IPS-15b (cell line): Measurements from ENCODE around the gene XRCC6.
"Not testable (repeated sequence)": the region's sequence is repeated elsewhere in the genome, so short reads cannot be mapped to it uniquely, and the experiment has no call there.

Experiments used
- H3K27me3 ChIP-seq: one replicate; pipeline ENCODE4 v1.6.1; 2013; ENCODE audit warnings: low read length; ENCODE audit not compliant: control insufficient read depth, insufficient read depth
- H3K36me3 ChIP-seq: one replicate; pipeline ENCODE4 v1.6.1; 2013; ENCODE audit warnings: low read length; ENCODE audit not compliant: control insufficient read depth, insufficient read depth
- H3K4me1 ChIP-seq: one replicate; pipeline ENCODE4 v1.6.1; 2013; ENCODE audit warnings: mild to moderate bottlenecking, low read length; ENCODE audit not compliant: control insufficient read depth, insufficient read depth
- H3K4me3 ChIP-seq: one replicate; pipeline ENCODE4 v1.5.1; 2013; ENCODE audit warnings: low read depth, low read length
- H3K9ac ChIP-seq: one replicate; pipeline ENCODE4 v1.6.1; 2013; ENCODE audit warnings: low read depth, mild to moderate bottlenecking, low read length
- H3K9me3 ChIP-seq: one replicate; pipeline ENCODE4 v1.6.1; 2013; ENCODE audit warnings: mild to moderate bottlenecking, low read length; ENCODE audit not compliant: control insufficient read depth, insufficient read depth

The XRCC6 gene

DNA sequence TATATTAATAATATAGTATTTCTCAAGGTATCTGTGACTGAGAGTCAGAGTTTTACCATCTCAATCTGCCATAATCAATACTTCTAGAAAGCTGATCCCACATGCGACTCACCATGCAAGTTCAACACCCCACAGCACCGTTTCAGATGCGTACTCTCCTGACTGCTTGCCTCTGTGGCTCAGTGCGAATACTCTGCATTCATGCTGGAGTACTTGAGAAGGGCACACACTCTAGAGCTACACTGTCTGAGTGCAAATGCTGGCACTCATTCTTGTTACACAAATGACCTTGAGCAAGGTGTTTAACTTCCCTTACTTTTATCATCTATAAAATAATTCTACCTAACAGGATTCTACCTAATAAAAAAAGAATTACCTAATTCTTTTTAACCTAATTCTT is 55.0 kb downstream of the XRCC6 start:
- H3K27me3 ChIP-seq, result no peaks in the 10 kb centered on the region
- no peak overlapping the region for H3K9ac ChIP-seq
- H3K4me1 ChIP-seq, result no peaks in the 10 kb centered on the region
- H3K36me3 ChIP-seq, result peaks cover 15% of the 10 kb centered on the region
- no peak overlapping the region for H3K4me3 ChIP-seq
- H3K9me3 ChIP-seq, result no peaks in the 10 kb centered on the region

DNA sequence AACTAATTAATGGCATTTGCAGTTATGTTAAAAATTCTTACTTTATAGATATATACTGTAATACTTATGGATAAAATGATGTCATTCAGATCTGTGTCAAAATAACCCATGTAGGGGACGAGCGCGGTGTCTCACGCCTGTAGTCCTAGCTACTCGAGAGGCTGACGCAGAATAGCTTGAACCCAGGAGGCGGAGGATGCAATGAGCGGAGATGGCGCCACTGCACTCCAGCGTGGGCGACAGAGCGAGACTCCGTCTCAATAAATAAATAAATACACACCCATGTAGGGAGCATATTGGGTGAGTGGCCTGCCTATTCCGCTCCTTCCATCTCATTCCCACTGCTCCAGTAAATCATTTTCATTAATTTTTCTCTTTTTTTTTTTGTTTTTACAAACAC is 60.5 kb downstream of the XRCC6 start:
- no peaks in the 10 kb centered on the region for H3K9me3 ChIP-seq
- no peaks in the 10 kb centered on the region for H3K27me3 ChIP-seq
- H3K9ac ChIP-seq, result no peak overlapping the region
- peak overlapping the region; percentile 88 for H3K4me3 ChIP-seq
- no peaks in the 10 kb centered on the region for H3K4me1 ChIP-seq
- peaks cover 7% of the 10 kb centered on the region for H3K36me3 ChIP-seq

DNA sequence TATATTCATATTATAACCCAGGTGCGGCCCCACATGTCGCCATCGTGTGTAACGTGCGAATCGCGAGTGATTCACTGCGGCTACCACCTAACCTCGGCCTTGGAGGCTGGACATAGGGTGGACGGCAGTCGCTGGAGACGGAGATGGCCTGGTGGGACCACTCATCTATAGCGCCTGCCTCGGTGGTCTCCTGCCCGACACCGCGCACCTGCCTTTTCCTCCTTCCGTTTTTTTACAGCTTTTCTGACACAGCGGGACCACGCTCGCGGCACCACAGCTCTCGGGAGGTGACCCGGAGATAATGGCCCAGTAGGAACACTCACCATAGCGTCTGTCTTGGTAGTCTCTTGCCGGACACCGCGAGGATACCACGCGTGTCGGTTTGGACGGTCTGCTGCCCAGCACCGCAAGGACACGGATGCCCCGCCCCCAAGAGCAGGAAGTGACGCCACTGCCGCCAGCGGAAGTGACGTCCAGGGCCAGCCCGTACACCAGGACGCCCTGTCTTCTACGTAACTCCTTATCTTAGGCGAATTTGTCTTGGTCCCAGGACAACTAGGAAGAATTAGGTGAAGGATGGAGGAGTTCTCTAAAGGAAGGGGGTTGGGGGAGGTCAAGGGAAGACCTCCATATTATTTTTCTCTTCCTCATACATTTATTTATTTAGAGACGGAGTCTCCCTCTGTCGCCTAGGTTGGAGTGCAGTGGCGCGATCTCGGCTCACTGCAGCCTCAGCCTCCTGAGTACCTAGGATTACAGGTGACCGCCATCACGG is 61.1 kb downstream of the XRCC6 start:
- Histone ChIP-seq H3K27me3 (no peaks in the 10 kb centered on the region), H3K9ac (peak overlapping the region; percentile 54), H3K4me3 (peak overlapping the region; percentile 88), H3K4me1 (peaks cover under 1% of the 10 kb centered on the region), H3K9me3 (no peaks in the 10 kb centered on the region), H3K36me3 (peaks cover 7% of the 10 kb centered on the region)

DNA sequence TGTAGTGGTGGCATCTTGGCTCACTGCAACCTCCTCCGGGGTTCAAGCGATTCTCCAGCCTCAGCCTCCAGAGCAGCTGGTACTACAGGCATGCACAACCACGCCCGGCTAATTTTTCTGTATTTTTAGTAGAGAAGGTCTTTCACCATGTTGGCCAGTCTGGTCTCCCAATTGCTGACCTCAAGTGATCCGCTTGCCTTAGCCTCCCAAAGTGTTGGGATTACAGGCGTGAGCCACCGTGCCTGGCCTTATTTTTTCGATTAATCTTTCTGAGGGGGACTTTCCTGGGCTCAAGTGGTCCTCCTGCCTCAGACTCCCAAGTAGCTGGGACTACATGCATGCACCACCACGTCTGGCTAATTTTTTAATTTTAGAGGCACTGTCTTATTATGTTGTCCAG is 62.0 kb downstream of the XRCC6 start:
- Histone ChIP-seq H3K36me3 (peaks cover 7% of the 10 kb centered on the region), H3K27me3 (no peaks in the 10 kb centered on the region), H3K4me3 (peak overlapping the region; percentile 88), H3K9me3 (no peaks in the 10 kb centered on the region), H3K4me1 (peaks cover 6% of the 10 kb centered on the region), H3K9ac (peak overlapping the region; percentile 37)

DNA sequence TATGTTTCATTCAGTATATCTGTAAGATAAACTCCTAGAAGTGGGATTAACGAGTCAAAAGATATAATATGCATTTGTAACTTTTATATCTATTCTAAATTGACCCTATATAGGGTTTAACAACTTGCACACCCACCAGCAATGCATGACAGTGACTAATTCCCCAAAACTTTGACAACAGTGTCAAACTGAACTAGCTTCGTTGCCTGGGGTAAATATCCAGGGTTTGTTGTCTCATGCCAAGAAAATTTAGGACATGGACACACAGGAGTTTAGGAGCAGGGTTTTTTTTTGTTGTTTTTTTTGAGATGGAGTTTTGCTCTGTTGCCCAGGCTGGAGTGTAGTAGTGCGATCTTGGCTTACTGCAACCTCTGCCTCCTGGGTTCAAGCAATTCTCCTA is 62.5 kb downstream of the XRCC6 start:
- Histone ChIP-seq H3K9ac (no peak overlapping the region), H3K27me3 (no peaks in the 10 kb centered on the region), H3K9me3 (no peaks in the 10 kb centered on the region), H3K4me1 (peaks cover 6% of the 10 kb centered on the region), H3K4me3 (no peak overlapping the region), H3K36me3 (peaks cover 3% of the 10 kb centered on the region)

DNA sequence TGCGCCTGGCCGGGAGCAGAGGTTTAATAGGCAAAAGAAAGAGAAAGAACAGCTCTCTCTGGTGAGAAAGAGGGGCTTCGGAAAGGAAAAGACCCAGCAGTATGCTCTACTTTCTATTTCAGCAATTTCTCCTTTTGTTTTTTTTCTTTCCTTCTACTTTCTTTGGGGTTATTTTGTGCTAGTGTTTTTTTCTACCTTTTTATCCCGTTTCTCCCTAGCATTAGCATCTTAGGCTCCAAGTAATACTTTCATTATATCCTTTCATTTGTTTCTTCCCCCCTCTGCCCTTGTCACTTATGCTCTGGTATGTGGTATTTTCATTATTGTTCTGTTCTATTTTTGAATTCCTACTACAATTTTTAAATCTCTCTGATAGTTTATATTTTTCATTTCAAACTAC is 63.1 kb downstream of the XRCC6 start:
- Histone ChIP-seq H3K9me3 (no peaks in the 10 kb centered on the region), H3K4me1 (peaks cover 6% of the 10 kb centered on the region), H3K4me3 (no peak overlapping the region), H3K27me3 (no peaks in the 10 kb centered on the region), H3K36me3 (peaks cover 2% of the 10 kb centered on the region), H3K9ac (no peak overlapping the region)

DNA sequence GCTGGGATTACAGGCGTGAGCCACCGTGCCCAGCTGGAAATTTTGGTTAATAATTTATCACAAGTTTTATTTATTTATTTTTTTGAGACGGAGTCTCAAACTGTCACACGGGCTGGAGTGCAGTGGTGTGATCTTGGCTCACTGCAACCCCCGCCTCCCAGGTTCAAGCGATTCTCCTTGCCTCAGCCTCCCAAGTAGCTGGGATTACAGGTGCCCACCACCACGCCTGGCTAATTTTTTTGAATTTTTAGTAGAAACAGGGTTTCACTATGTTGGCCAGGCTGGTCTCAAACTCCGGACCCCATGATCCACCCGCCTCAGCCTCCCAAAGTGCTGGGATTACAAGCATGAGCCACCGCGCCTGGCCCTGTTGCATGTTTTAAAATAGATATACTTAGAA is 65.8 kb downstream of the XRCC6 start:
- H3K27me3 ChIP-seq, H3K9me3 ChIP-seq, H3K4me3 ChIP-seq, H3K4me1 ChIP-seq, H3K36me3 ChIP-seq: not testable (repeated sequence)
- peak overlapping the region; percentile 87 for H3K9ac ChIP-seq

DNA sequence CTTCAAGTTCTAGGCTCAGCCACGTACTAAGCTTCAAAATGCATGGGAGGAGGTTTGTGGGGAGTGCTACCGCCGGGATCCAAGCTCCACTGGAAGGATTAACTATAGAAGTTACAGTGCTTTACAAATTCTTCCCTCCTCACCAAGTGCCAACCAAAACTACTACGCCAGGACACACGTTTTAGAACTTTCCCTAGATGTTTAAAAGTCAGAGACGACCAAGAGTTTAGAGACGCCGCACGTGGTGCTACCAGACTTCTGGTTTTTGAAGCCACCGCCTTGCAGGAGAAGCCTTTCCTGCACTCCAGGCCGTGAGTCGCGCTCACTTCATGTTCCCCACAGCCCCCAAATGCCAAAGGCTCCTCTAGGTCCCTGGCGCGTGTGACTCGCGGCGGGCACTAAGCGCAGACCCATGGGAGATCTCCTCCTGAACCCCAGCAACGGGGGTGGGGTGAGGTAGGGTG is 66.8 kb downstream of the XRCC6 start:
- Histone ChIP-seq H3K36me3 (no peaks in the 10 kb centered on the region), H3K9me3 (no peaks in the 10 kb centered on the region), H3K9ac (peak overlapping the region; percentile 87), H3K4me3 (peak overlapping the region; percentile 90), H3K27me3 (no peaks in the 10 kb centered on the region), H3K4me1 (peaks cover 6% of the 10 kb centered on the region)

DNA sequence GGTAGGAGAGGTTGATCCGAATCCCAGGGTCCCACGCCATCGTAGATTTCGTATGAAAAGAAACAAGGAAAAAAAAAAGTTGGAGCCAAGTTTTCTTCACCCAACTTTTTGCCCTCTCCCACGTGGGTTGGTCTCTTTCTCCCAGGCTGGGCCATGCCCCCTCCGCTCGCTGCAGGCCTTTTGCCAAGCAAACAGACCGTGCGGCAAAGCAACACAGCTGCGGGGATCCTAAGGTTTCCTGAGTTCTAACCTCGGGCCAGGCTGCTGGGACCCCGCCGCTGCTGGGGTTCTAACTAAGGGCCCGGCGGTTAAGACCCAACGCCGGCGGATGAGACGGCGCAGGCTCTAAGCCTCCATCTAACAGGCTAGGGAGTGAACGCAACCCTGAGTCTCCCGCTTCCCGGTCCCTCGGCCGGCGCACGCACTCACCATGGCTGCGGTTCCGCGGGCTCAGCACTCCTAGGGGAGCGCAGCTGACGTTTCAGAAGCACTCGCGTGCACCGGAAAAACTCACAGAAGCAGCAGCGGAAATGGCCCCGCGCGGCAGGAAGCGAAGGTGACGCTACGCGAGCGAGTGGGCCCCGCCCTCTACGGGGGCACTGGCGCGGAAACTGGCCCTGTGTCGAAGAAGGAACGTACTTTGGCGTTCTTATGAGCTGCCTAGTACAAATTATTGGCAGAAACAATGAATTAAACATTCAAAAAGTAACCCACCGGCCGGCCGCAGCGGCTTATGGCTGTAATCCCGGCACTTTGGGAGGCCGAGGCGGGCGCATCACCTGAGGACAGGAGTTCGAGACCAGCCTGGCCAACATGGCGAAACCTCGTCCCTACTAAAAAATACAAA is 67.5 kb downstream of the XRCC6 start, which contains the start of gene SNU13:
SNU13 (minus strand) TSS at position 503 of the 847 bp plus-strand sequence; CDS start at position 432, 71 bp downstream.
- no peaks in the 10 kb centered on the region for H3K27me3 ChIP-seq
- H3K36me3 ChIP-seq, result no peaks in the 10 kb centered on the region
- peak within 1 kb of the TSS; percentile 90 for H3K4me3 ChIP-seq
- H3K9ac ChIP-seq, result peak within 1 kb of the TSS; percentile 87
- peaks cover 6% of the 10 kb centered on the region for H3K4me1 ChIP-seq
- no peaks in the 10 kb centered on the region for H3K9me3 ChIP-seq

DNA sequence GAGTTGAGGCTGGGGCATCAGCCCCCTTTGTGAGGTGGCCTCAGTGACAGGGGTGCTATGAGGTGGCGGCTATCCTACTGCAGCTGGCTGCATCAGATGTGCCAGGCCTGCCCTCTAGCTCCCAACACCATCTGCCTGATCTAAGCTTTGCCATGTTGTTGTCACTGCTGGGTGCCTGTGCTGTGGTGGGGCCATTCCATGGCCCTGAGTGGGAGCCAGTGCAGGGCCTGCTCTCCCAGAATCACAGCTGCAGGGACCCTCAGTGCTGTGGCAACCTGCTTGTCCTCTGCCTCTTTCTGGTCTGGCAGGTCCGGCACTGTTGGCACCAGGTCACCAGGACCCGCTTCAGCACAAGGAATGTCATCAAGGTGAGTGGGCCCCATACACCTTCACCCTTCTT is 69.4 kb downstream of the XRCC6 start:
- Histone ChIP-seq H3K4me1 (peaks cover 6% of the 10 kb centered on the region), H3K9ac (no peak overlapping the region), H3K27me3 (no peaks in the 10 kb centered on the region), H3K9me3 (no peaks in the 10 kb centered on the region), H3K36me3 (no peaks in the 10 kb centered on the region), H3K4me3 (no peak overlapping the region)

DNA sequence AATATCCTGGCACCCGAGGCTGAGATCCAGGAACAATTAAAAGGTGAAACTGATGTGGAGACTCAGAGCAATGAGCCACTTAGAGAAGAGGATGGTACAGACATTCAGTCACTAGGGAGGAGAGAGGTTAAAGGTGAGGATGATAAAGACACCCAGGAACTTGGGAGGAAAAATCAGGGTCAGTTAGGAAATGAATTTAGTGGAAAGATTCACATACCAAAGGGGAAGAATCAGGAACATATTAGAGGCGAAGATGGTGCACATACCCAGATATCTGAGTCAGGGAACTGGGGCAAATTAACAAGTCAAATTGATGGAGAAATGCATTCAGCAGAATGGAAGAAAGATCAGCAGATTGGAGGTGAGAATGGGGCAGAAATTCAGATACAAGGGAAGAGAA is 74.1 kb downstream of the XRCC6 start:
- no peaks in the 10 kb centered on the region for H3K9me3 ChIP-seq
- H3K27me3 ChIP-seq, result no peaks in the 10 kb centered on the region
- no peaks in the 10 kb centered on the region for H3K36me3 ChIP-seq
- H3K4me3 ChIP-seq, result no peak overlapping the region
- H3K9ac ChIP-seq, result no peak overlapping the region
- no peaks in the 10 kb centered on the region for H3K4me1 ChIP-seq

DNA sequence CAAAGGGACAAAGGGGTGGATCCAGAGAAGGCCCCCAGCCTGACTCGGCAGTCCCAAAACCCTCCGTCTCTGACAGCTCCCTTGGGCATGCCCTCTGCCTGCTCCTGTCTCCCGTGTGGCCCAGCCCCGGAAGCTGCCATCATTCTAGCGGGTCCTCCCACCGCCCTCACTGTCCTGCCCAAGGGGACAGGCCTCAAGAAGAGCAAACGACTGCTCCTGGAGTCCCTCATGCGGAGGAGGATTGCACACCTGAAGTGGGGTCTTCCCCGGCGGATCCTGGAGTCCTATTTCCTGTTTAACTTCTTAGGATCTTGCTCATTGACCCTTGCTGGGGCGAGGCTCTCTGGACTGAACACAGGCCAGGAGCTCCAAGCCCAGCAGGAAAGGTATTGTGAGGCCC is 75.6 kb downstream of the XRCC6 start:
- Histone ChIP-seq H3K27me3 (no peaks in the 10 kb centered on the region), H3K9me3 (no peaks in the 10 kb centered on the region), H3K4me3 (no peak overlapping the region), H3K9ac (no peak overlapping the region), H3K36me3 (no peaks in the 10 kb centered on the region), H3K4me1 (no peaks in the 10 kb centered on the region)
